Stimulated activated CD8-positive, alpha-beta memory T cell treated with anti-CD3 and anti-CD28 coated beads, Interleukin-2, amount 100 ng/mL, for 1 hour (primary cell): ENCODE results near the gene BIK.
"Not testable (repeated sequence)": the region's sequence is repeated elsewhere in the genome, so short reads cannot be mapped to it uniquely, and the experiment has no call there.

Experiments
- DNase-seq, 2 donors: peaks; one replicate each; pipeline ENCODE4 v3.0.0-alpha.2; 2020; ENCODE audit warnings: low read depth in 2 of 2

The BIK gene, protein sequence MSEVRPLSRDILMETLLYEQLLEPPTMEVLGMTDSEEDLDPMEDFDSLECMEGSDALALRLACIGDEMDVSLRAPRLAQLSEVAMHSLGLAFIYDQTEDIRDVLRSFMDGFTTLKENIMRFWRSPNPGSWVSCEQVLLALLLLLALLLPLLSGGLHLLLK

DNA sequence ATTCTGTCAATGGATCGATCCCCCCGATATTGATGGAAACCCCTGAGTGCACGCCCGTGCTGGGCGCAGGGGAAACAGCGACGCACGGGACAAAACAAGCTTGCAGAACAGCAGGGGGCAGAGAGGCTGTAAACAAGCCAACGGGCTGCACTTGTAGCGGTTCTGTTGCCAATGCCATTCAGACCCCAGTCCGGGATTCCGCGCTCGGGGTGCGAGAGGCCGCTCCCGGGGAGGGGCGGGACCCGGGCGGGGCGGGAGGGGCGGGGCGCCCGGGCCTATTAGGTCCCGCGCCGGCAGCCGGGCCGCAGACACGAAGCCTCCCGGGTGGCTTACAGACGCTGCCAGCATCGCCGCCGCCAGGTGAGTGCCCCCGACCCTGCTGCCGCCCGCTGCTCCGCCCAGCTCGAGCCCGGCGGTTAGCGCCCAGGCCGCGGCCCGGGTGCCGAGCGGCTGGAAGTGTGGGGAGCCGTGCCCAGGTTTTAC lies at the start of gene BIK:
TSS of gene BIK (plus strand) at position 307 of the 483 bp plus-strand sequence. CDS start 13,273 bp downstream, outside the sequence.
- peak in 1 of 2 donors; percentile 26 for DNase-seq

DNA sequence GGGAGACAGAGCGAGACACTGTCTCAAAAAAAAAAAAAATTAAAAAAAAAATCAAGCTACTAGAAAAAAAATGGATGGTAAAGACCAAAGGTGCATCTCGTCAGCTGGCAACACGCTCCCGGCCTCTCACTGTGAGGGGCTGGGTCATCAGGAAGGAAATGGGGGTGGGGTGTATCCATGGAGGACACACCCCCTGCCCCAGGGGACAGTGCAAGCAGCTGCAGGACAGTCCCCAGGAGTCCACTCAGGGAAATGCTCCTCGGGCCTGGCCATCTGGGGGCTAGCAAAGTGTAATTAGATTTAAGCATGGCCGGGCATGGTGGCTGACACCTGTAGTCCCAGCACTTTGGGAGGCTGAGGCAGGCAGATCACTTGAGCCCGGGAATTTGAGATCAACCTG lies 44.4 kb upstream of the BIK start:
- DNase-seq = no peak

DNA sequence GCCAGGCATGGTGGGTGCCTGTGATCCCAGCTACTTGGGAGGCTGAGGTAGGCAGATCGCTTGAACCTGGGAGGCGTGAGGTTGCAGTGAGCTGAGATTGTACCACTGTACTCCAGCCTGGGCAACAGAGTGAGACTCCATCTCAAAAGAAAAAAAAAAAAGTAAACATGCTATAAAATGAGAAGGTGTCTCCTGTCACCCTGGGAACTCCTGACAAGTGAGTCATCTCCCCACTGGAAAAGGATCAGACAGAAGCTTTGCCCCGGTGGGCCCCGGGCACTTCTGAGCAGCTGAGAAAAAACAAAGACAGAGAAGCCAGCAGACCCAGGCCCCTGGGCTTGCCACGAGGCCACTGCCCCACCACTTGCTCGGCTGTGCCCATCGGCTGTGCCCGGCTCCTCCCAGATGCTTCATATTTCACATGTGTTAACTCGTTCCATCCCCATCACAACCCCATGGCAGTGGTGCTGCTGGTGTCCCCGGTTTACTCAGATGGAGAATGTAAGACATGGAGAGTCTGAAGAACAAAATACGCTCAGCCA lies 43.6 kb upstream of the BIK start:
- no peak for DNase-seq

DNA sequence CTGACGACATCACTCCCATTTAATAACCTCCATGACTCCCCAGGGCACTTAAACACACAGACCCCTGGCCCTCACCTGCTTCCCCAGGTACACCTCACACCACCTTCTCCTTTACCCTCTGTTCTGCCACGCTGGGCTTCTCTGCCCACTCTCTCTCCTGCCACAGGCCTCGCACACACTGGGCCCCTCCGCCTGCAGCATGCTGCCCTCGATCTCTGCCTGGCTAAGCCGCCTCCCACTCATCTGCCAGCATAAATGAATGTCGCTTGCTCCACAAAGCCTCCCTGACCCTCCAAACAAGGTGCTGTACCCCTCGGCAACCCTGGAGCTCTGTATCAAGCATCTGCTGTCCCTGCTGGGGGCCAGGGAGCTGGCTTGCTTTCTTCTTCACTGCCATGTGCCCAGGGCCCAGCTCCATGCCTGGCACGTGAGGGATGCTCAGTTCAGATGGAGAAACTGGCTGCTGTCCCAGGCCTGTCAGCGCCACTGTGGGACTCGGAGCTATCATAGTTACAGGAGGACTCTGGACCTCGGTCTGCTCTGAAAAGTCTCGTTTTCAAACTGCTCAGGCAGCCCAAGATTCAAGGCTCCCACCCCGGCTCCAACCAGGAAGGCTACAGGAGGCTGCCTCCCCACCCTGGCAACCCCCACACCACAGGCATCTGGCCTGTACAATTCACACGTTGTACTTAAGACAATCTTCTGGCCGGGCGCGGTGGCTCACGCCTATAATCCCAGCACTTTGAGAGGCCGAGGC lies 33.3 kb upstream of the BIK start:
- DNase-seq = no peak

DNA sequence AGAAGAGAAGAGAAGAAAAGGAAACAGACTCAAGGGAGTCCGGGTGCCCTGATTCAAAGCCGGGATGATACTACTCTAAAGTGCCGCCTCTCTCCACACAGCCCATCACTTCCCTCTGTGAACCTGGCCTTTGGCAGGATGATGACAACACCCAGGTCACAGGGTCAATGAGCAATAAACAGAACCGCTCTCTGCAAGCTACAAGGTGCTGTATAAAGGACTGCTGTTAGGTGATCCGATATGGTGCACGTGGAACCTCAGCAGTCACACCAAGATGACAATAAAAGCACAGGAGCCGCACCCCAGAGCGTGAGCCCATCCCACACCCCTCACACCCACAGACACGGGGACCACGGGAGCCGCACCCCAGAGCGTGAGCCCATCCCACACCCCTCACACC lies 32.0 kb upstream of the BIK start:
- no peak for DNase-seq

DNA sequence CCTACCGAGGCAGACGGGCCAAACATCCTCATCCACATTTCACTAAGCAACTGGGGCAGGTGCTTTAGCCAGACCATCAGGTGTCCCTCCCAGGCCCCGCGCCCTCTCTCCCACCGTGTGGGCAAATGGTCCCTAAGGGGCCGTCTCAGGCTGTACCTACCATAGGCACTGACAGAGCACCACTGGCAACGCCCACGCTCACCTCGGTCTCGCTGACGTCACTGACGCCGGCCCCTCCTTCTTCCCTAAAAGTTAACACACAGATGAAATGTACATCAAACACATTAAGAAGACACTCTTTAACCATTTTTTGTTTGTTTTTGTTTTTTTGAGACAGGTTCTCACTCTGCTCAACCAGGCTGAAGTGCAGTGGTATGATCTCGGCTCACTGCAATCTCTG lies 30.8 kb upstream of the BIK start:
- DNase-seq = no peak

DNA sequence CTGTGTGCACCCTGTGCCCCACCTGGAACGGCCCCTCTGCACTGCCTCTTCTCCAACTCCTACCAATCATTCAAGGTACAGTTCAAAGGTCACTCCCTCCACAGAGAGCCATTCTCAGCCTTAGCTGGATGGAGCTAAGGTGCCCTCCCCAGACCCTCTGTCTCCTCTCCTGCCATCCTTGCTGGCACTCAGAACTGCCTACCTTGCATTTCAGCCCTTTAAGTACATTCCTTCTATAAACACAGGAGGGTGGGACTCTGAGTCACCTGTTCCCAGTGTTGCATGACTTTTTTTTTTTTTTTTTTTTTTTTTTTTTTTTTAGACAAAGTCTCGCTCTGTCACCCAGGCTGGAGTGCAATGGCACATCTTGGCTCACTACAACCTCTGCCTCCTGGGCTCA lies 29.9 kb upstream of the BIK start:
- no peak for DNase-seq

DNA sequence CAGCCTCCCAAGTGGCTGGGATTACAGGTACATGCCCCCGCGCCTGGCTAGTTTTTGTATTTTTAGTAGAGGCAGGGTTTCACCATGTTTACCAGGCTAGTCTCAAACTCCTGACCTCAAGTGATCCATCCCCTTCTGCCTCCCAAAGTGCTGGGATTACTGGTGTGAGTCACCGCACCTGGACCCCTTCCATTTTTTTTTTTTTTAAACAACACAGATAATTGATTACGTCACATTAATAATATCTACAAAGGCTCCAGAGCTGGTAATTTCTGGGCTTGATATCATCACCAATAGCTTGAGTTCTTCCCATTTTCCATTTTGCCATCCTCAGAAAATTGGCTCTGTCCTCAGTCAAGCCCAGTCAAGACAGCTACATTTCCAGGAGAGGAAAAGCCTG lies 28.6 kb upstream of the BIK start:
- DNase-seq = no peak

DNA sequence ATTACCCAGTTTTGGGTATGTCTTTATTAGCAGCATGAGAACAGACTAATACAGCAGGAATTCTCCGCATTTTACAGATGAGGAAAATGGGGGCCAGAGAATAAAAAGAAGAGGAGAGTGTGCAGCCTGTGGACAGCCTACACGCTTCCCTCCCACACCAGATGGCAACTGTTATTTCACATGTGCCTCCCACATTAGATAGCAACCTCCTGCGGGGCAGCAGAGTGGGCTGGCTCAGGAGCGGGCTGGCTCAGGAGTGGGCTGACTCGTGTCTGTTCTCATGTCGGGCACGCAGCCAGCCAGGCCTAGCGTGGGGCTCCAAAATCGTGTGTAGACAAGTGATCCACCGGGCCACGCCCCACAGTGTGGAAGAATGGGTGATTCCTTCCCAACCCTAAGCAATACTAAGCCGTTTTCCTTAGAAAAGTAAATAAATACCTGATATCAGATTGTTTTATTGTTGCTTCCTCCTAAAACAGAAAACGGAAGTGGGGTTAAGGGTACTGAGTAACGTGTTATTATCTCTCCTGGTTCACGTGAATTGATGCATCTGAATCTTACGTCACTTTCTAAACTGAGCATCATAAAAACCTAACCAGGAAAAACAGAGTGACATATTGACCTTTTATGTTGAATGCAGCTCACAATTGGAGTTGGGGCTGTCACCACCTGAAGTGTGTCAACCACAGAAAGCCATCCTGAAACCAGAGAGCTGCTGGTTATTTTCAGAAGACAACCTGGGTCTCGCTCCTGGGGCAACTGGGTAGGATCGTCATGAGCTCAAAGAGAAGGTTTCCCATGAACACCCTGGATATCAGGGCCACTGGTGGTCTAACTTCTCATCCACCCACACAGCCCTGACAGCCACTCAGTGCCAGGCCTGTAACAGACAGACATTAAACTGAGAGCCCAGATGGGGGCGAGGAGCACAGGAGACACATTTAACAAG lies 24.6 kb upstream of the BIK start:
- no peak for DNase-seq

DNA sequence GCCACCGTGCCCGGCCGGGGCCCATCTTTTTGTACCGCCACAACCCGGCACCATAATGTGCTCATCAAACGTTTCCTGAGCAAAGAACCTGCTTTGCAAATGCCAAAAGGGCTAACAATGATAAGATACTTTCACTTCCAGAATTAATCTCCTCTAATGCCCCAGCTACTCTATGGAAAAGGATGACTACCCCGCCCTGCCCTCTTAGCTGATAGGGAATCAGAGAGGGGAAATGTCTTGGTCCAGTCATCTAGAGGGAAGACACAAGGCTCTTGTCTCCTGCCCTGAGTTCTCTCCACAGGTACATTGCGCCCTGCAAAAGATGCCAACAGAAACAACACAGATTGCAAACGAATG lies 21.9 kb upstream of the BIK start:
- DNase-seq = no peak

DNA sequence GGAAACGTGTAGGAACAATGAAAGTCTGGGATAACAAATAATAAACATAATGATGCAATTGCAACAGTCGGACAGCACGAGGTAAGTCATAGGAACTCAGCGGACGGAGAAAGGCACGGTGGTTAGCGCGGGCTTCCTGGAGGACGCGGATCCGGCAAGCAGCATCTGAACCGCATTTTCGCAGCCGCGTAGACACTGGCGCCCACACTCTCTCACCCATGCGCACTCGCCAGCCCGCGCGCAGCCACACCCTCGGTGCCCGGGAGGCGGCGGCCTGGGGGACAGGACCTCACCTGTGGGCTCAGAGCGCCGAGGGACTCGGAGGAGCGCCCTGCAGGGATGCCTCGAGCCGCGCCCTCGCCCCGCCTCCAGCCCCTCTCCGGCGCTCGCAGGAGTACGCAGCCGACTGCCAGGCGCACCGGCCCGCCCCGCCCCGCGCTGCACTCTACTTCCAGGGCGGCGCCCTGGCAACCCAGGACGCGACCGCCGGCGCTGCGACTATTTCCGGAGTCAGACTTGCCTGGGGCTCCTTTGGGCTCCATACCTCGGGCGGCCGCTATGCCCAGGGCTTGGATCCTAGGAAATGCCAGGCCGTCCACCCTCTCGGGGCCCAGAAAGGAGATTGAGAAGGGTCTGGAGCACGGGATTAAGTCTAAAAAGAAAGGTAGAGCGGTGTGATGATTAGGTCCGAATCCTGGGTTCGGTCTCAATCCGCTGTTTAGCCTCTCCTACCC lies 21.4 kb upstream of the BIK start, which contains the start of gene TTLL1:
TSS of gene TTLL1 (minus strand) at position 408 of the 734 bp plus-strand sequence. CDS start 13,805 bp downstream, outside the sequence.
- DNase-seq = peak; percentile 65 to 76

DNA sequence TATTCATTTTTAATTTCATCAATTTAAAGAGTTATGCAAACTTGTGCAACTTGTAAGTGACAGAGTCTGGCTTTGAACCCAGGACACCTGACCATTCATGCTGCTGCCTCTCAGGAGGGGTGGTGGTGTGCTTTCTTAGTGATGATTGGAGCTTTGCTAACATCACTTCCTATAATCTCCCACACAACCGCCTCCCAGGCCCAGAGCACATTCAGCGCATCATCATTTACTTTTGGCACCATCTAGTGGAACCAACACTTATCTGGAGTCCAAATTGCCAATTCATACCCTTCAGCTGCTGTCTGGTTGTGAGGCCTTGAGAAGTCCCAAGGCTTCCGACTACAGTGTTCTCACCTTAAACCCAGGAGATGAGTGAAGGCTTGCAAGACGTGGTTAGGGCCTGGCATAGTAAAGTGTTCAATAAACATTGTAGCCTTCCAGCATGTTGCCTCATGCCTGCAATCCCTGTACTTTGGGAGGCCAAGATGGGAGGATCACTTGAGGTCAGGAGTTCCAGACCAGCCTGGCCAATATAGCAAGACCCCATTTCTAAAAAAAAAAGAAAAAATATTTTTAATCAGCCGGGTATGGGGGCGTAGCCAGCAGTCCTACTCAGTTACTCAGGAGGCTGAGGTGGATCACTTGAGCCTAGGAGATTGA lies 20.3 kb upstream of the BIK start:
- no peak for DNase-seq

DNA sequence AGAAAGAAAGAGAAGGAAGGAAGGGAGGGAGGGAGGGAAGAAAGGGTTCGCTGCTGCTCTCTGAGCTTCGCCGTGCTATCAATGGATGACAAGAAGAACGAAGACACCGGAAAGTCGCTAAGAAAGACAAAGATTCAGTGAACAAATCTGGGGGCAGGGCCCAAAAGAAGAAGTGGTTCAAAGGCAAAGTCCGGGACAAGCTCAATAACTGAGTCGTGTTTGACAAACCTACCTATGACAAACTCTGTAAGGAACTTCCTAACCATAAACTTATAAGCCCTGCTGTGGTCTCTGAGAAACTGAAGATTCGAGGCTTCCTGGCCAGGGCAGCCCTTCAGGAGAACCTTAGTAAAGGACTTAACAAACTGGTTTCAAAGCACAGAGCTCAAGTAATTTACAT lies 18.5 kb upstream of the BIK start:
- no peak for DNase-seq

DNA sequence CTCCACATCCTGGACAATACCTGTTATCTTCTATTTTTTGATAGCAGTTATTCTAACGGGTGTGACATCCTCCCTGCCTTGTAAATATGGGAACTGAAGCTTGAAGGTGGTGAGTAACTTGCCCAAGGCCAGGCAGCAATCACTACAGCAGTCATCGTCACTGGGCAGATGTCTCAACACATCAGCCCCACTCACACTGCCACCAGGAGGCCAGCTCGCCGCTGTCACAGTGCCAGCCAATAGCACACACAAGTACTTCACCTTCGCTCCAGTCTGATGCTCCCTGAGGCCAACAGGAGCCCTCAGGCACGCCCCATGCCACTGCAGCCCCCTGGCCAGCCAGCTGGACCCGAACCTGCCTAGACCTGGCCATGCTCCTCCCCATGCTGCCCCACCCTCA lies 16.5 kb upstream of the BIK start:
- DNase-seq = no peak

DNA sequence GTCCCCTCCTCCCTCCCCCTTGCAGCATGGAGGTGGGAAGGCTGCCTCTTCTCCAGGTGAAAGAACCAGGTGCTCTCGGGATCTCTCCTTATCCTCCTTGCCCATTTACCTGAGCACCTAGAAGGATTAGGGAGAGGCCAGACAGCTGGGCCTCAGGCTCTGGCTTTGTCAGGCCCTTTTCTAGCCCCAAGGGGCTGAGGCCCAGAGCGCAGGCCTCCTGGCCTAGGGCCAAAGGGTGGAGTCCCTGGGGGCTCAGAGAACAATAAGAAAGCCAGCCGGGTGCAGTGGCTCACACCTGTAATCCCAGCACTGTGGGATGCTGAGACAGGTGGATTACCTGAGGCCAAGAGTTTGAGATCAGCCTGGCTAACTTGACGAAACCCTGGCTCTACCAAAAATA lies 16.0 kb upstream of the BIK start:
- no peak for DNase-seq

DNA sequence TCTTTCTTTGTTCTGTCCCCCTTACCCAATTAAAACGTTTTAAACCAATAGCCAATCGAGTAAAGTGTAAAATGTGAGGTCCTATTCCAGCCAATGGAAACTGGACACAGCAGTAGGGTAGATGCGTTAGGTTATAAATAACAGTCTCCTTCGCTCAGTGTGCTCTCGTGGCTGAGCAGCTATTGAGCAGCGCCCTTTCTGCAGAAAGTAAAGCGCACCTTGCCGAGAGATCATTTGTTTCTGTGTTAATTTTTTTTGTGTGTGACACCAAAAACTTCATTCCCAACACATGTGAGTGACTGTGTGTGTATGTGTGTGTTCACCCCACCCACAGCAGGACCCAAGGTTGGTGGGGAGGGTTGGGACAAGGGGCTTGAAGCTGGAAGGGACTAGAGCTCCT lies 14.1 kb upstream of the BIK start:
- DNase-seq = no peak

DNA sequence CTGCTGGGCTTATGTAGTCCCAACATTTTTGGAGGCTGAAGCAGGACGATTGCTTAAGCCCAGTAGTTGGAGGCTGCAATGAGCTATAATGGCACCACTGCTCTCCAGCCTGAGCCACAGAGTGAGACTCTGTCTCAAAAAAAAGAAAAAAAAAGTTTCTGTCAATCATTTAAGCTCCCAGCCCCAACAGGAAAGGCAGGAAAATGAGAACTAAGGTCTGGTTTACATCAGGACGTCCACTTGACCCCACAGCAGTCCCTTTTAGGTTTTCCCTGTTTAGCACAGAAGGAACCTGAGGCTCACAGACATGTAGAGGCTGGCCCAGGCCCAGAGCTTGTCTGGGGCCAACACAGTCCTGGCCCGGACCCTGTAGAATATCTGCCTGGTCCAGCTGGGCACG lies 12.2 kb upstream of the BIK start:
- no peak for DNase-seq

DNA sequence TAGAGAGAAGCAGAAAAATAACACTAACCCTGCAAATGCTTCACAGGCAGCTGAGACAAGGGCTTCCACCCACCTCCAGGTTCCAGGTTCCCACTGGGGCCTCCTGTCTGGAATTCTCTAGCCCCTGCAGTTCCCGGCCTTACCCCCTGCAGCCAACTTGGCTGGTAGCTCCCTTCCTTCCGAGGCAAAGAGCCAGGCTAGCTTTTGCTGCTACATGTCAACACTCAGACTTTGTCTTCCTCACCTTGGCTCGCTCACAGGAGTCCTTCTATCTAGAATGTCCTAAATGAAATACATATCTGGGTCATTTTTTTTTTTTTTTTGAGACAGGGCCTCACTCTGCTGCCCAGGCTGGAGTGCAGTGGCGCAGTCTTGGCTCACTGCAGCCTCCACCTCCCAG lies 11.5 kb upstream of the BIK start:
- DNase-seq = no peak

DNA sequence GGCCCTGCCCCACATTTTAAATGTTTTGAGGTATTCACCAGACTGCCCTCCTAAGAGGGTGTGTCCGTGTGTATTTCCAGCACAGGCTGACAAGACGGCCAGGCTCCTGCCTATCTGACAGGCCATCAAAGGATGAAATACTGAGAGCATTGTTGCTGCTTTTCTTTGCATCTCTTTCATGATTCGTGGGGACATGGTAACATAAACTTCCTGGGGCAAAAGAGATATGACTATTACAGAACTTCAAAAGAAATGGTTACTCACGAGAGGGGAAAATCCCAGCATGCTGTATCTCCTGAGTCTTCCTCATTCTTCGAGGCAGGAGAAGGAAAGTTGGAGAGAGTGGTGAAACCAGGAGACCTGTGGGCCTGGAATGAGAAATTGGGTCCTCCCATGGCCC lies 10.3 kb upstream of the BIK start:
- no peak for DNase-seq

DNA sequence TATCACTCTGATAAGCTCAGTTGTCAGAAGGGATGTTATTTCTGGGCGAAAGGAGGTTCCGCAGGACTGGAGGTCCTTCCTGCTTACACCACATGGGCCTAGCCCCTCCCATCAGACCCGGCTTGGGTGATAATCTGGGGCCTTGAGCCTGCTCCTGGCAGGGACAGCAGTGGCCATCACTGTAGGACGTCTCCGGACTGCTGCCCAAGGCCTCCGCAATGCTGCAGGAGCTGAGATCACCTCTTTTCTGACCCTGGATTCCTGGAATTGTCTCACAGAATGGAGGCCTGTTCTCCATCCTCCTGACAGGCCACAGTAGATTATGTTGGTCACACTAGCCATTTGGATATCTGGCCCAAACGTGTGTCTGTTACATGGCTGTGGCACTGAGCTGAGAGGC lies 9.2 kb upstream of the BIK start:
- no peak for DNase-seq

DNA sequence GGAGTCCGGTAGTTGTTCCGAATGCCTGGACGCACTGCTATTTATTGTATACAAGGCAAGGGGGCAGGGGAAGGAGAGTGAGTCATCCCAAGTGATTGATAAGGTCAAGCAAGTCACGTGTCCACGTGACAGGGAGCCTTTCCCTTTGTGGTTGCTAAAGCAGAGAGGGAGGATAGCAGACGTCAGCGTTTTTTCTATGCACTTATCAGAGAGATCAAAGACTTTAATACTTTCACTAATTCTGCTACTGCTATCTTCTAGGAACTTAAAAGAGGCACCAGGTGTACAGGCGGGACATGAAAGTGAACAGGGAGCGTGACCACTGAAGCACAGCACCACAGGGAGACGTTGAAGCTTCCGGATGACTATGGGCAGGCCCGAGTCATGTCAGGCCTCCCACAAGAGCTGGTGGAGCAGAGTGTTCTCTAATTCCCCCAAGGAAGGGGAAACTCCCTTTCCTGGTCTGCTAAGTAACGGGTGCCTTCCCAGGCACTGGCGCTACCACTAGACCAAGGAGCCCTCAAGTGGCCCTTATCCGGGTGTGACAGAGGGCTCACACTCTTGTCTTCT lies 6.4 kb upstream of the BIK start:
- not testable (repeated sequence) for DNase-seq
